ENCODE data around the gene IL10. TPM values are rescaled to one million over a fixed set of nuclear protein-coding genes. Genes with fewer than 3 reads are reported as not detected.
A peak's percentile ranks its signal among the peaks of the same experiment; 100 is the strongest.

Gene IL10
- not detected in 2 replicates for total RNA-seq (2014; rRNA removed; shearing (Covaris generic))

DNA sequence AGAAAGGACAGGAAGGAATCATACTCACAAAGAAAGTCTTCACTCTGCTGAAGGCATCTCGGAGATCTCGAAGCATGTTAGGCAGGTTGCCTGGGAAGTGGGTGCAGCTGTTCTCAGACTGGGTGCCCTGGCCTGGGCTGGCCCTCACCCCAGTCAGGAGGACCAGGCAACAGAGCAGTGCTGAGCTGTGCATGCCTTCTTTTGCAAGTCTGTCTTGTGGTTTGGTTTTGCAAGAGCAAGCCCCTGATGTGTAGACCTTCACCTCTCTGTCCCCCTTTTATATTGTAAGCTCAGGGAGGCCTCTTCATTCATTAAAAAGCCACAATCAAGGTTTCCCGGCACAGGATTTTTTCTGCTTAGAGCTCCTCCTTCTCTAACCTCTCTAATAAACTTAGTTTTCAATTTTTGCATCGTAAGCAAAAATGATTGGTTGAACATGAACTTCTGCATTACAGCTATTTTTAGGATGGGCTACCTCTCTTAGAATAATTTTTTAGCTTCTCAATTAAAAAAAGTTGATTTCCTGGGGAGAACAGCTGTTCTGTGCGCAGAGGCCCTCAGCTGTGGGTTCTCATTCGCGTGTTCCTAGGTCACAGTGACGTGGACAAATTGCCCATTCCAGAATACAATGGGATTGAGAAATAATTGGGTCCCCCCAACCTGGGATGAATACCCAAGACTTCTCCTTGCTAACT lies at the start of gene IL10:
Gene IL10 (minus strand): TSS at position 252 of the 695 bp plus-strand sequence. CDS start 59 bp downstream, at position 193.
- DNase-seq (ENCODE audit: low read depth), result no peak

DNA sequence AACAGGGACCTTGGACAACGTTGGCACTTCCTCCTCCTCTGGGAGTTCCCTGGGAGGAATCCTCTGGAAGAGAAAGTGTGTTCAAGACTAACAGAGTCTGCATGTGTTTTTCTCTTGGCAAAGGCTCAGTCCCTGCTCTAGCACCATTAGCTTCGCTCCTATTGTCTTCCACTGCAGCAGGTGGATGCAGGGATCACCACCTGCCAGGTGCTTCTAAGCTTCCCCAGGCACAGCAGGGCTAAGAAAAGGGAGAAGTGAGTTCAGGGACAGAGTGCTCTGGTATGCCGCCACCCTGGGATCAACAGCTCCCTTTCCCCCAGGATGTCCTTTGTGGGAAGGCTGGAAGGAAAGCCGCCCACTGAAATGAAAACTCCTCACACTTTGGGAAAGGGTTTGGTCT lies 49.2 kb upstream of the IL10 start:
- no peak for DNase-seq (ENCODE audit: low read depth)

DNA sequence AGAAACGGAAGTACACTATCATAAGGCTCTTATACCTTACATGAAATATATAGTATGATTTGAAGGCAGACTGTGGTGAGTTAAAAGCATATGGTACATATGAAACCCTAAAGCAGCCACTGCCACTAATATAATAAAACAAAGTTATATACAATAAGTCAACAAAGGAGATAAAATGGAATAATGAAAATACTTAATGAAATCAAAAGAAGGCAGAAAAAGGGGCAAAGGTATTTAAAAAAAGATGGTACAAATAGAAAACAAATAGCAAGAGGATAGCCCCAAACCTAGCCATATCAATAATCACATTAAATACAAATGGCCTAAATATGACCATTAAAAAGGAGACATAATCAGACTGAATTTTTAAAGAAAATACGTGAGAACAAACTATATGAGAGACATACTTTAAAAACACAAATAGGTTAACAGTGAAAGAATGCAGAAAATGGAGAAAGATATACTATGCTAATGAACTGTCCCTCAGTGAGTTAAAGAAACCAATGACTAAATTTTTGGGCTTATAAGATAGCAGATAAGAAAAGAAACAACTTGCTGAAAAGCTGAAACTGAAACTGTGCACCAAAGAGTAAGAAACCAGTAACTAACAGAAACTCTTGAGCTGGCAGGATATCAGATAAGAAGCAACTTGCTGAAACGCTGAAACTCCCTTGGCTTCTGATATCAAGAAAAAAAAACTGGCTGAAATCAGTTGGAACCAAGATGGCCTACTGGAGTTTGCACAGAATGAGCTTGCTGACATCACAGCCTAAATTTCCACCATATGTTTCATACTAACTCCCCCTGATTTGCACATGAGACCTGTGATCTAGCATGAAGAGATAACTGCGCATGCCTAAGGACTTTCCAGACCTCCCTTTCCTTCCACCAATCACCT lies 44.3 kb upstream of the IL10 start:
- DNase-seq (ENCODE audit: low read depth), result peak; percentile 32

DNA sequence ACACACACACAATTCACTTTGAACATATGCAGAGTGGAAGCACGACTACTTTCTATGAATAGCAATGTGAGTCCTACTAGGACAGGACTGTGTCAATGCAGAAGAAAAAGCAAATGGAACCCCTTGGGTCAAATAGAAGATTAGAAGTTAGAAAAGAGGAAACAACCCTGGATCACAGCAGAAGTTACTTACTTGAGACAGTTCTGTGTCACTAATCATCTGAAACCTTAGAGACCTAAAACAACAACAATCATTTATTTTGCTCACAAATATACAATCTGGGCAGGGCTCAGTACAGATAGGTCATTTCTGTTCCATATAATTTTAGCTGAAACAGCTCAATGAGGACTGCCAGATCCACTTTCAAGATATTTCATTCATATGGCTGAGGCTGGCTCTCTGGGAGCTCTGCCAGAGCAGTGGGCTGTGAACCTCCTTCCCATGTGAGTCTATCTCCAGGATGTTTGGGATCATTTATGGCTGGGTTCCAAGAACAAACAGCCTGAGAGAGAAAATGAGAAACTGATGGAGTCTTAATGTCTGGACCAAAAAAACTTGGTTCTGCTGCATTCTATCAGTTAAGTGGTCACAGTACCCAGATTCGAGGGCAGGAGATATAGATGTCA lies 42.5 kb upstream of the IL10 start:
- peak; percentile 91 for DNase-seq (ENCODE audit: low read depth)

DNA sequence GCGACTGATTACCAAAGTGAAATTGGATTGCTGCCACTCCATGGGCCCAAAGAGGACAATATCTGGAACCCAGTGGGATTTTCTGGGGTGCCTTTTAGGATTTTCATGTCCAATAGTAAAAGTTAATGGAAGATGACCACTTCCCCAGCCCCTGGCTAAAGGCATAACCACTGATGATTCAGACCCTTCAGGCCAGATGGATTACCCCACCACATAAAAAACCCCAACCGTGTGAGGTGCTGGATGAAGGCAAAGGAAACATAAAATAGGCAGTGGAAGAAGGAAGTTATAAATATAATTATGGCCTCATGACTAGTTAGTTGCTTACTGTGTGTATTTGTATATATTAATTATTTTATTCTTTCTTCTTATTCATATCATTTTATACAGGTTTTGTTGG lies 40.2 kb upstream of the IL10 start:
- peak; percentile 73 for DNase-seq (ENCODE audit: low read depth)

DNA sequence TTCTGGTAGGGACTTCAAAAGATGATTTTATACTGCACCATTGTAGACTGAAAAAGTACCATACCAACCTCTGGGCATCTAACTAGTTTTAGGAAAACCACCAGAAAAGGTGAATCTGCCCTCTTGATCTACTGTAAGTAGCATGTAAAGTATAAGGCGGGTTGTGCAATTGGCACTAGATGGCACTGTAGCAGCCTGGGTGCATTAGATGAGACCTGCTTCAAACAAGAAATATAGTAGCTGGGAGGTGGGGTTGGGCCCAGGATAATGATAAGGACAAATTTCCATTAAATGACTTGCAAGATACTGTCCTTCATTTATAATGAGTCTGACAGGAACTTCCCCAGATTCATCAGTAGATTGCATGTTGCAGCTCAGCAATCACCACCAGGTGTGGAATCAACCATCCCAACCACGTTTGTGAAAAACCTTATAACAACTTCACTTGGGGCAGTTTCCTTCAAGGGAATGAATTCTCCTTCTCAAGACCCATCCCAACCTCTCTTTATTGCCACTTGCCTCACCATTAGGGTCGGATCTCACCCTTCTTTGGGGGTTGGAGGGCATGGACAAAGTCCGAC lies 37.3 kb upstream of the IL10 start:
- DNase-seq (ENCODE audit: low read depth), result peak; percentile 40

DNA sequence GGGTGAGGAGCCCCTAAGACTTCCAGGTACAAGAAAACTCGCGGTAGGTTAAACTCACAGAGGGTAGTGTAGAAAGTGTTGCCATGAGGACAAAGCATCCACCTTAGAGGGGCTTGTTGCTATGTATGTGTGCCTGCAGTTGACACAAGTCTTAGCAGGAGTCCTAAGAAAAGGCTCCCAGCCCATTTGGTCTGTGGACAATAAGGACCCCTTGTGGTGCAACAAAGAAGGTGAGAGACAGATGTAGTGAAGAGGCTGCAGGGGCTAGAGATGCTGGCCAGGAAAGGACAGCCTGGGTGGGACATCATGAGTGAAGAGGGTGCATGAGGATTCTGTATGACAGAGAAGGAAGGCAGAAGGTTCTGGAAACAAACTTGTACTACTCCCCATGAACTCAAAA lies 36.3 kb upstream of the IL10 start:
- peak; percentile 54 for DNase-seq (ENCODE audit: low read depth)

DNA sequence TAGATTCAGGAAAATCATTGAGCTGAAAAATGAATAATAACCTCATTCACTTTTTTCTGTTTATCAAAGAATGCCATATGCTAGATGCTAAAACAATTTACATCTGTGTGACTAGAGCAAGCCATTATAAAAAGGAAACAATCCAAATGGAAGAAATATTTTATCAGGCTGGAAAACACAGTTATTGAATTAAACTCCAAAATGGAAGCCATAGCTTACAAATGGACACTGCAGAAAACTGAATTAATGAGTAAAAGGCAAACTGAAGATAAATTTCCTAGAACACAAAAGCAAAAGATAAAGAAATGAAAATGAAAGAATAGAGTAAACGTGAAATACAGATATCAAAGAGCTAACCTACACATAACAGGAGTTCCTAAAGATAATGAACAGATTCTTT lies 33.1 kb upstream of the IL10 start:
- DNase-seq (ENCODE audit: low read depth), result no peak

DNA sequence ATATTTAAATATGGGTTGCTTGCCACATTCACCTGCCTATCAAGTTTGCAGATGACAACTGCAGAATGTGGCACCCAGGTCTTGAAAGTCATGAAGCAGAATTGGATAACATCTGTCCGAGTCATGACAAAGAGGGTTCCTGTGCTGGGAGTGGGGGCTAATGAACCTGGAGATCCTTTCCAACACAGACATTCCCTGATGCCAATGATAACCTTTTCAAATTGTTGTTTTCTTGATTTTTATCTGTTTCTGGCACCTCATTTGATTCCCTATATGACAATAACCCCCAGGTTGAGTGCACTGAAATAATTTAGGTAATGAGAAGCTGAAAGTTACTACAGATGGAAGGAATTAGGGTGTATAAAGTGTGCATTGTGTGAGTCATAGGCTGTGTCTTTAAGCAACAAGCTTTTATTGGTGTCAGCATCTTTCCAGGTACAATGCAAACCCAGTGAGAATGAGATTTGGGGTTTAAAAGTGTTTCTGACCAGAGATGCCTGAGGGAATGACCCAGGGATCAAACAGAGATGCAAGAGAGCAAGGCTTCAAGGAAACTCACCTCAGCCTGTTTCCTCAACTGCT lies 32.0 kb upstream of the IL10 start:
- peak; percentile 29 for DNase-seq (ENCODE audit: low read depth)

DNA sequence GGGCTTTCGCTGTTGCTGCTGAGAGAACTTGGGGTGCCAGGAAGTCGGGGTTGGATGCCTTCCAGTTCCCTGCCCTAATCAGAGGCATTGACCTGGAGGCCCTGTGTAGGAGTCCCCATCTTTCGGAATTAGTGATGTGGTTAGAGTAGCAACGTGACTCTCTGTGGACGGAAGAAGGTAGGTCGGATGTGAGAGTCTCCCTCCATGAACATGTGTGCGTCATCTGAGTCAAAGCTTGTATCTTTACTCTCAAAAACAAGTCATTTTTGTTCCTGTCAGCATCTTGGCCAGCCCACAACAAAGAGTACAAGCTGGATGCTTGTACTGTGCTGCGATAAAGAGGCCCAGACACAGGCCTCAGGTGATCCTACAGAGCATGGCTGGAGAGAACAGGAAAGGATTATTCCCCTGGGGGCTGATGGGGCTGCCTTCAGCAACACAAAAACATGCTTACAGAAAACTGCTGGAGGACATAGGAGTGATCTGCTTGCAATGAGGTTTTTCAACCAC lies 31.0 kb upstream of the IL10 start:
- DNase-seq (ENCODE audit: low read depth), result no peak

DNA sequence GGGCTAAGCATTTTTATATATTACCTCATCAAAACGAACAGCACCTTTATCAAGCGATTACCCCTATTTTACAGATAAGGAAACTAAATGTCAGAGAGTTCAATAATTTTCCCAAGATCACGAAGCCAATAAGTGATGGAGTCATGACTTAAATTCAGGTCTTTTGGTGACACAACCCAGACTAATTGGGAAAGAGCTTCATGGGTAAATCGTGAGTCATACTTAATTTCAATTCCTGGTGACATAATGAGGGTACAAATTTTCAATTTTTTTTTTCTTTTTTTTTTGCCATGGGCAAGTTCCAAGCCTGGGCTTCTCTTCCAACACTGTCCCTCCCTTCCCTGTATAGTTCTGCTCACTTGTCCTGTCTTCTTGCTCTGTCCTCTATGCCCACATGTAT lies 30.1 kb upstream of the IL10 start:
- DNase-seq (ENCODE audit: low read depth), result peak; percentile 32

DNA sequence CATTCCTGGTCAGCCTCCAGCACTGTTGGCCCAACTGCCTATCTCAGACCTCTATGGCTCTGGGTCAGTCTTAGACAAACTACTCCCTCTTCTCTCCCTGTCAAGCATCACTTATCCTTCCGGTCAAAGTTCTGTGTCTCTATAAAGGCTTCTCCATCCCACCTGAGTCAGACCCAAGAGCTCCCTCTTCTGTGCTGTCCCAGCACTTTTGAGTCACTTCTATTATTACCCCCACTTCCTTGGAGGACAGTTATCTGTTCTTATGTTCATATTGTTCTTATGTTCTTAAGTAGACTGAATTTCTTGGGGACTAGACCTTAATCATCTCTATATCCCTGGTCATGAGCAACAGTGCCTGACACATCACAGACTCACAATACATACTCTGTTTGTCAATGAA lies 29.2 kb upstream of the IL10 start:
- no peak for DNase-seq (ENCODE audit: low read depth)

DNA sequence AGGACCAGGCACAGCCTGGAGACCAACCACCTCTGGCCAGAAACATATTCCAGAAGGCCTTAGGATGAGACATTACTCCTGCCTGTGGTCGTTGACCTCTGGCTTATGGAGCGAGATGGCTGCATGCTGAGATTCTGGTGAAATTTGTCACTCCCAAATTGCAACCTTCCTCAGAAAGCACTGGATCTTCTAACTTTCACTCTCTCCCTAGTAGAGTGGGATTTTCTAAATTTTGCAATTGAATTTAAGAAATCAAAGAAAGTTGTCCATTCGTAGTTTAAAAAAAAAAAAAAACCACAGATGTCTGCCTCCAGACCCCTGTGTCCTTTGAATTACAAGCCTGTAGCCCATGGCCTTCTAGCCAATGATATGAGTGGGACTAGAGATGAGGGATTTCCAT lies 28.6 kb upstream of the IL10 start:
- no peak for DNase-seq (ENCODE audit: low read depth)

DNA sequence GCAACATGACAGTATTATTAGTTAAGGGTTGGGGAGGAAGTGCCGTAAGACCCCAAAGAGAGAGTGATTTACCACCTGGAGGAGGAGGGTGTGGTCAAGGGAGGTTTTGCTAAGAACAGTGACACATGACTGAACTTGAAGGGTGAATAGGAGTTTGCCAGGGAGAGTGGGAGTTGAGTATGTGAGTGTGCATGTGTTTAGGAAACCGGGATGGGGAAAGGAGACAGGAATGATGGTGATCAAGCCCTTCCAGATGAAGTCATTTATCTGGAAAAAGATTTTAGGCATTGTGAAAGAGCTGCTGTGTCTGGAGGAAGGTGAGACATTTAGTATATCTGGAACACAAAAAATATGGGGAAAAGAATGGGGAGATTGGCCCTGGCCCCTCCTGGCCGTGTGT lies 28.1 kb upstream of the IL10 start:
- DNase-seq (ENCODE audit: low read depth), result no peak

DNA sequence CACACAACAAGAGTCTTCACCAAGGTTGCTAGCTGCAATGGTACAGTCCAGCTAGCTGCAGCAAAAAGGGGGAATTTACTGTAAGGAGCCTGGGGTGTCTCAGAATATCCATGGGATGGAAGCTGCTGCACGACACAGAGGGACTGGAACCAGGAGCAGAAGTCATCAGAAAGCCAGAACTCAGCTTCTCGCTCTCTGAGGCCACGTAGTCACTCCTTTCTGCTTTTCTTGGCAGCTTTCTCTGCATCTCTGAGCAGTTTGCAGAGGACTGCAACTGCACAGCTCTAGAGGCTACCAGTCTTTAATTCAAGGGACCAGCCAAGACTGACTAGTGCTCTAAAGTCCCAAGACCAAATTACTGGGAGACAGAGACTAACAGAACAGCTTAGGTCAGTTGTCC lies 27.0 kb upstream of the IL10 start:
- no peak for DNase-seq (ENCODE audit: low read depth)

DNA sequence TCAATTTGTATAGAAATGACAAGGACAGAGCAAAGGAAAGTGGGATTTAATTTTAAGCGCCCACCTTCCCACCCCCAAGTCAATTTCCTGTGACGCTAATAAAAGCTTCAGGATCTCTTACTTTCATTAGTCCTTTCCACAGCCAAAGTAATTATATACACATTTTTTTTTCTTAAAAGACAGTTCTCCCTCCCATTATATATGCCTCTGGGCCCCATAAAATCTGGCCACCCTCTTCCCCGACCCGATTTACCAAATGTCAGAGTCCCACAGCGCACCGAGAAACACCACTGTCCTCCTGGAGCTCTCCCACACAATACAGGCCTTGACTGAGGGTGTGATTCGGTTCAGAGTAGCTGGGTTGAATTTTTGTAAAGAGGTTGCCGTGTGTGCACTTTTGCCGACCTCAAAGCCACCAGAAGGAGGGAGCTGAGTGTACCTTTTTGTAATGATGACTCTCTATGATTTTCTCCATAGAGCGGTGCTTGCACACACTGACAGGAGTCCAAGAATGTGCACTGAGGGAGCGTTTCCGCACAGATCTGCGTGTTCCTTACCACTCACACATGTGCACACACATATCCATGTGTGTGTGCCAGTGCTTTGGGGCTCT lies 26.2 kb upstream of the IL10 start:
- DNase-seq (ENCODE audit: low read depth), result no peak

DNA sequence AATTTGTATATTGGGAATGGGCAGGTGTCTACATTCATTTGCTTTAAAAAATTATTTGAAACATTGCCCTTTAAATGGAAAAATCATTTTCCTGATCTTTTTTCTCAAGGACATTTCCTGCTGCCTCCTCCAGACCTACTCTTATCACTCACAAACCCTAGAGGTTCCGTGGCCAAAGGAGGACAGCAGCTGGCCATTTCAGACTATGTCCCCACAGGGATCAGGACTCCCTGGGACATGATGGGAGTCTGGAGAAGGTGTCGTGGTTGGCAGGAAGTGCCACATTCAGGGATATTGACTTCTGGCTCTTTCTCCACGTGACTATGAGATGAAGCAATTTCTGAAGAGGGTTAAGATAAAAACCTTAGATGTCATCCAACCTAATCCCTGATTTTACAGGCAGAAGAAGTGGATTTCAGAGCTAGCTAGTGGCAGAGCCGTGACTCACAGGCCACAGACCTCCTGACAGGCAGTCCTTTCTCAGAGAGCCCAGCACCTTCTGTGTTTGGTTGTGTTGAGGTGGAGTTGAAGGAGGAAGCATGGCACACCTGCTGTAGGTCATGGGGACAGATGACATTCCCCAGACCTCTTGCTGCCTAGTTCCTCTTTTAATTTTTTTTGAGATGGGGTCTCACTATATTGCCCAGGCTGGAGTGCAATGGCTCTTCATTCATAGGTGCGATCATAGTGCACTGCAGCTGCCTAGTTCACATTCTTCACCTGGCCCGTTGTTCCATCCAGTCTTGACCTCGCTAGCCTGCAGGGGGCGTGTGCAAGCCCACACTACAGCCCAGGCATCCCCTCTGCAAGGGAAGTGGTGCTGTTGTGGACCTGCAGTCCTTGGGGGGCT lies 25.5 kb upstream of the IL10 start:
- DNase-seq (ENCODE audit: low read depth), result no peak

DNA sequence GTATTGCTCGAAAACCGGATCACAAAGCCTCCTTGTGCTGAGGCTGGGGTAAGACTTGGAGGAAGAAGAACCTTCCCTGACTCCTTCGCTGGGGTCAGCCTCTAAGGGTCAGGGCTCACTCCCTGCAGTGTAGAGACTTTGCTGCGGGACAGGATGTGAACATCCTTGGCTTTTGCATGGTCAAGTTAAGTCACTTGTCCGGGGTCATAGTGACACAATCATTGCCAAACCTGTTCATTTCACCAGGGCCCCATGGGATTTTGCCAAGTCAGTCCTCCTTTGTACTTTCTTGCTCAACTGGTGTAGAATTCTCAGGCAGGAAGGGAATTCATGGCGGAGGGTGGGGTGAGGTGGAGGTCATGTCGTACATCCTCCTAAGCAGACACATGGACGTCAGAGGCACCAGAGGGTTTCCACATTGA lies 24.7 kb upstream of the IL10 start:
- no peak for DNase-seq (ENCODE audit: low read depth)

DNA sequence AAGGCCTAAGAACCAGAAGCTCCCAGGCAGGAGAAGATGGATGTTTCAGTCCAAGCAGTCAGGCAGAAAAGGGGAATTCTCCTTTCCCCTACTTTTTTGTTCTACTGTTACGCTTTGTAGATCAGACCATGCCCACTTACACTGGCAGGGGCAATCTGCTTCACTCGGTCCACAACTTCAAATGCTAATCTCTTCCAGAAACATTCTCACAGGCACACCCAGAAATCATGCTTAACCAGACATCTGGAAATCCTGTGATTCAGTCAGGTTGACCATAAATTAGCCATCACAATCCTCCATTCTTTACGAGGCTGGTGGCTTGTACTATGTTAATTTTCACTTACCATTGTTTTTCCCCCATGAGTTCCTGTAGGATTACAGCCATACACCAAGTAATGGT lies 23.8 kb upstream of the IL10 start:
- no peak for DNase-seq (ENCODE audit: low read depth)

DNA sequence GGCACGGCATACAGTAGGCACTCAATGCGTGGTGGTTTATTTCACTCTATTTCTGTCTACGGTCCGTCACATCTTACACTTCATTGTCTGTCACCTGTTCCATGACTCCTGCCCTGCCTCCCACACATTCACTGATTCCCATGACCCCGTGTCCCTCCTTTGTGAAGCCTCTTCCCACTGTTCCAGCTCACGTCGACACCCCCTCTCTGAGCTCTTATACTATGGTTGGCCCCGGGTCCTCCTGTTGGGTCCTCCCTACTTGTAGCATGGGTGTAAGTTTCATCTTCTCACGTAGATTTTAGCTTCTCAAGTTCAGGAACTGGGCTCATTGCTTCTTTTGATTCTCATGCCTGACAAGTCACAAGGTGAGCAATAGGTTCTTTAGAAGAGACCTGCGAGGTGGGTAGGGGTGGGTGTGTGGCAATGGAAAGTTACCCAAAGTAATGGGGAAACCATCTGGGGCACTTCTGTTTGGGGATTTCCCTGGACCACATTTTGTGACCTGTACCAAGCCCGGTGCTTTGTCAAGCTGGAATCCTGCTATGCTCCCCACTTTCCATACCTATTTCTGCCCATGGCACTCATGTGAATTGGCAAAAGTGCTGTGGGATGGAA lies 22.1 kb upstream of the IL10 start:
- DNase-seq (ENCODE audit: low read depth), result no peak

Data from RPMI7951 (cell line).